Lower lobe of right lung (tissue), 2 donors: Measurements from ENCODE around the gene PLLP. TPM values are rescaled to one million over a fixed set of nuclear protein-coding genes. Genes with fewer than 3 reads are reported as not detected.

Source experiments
- ATAC-seq, 2 donors: fragments of 200-7000 bp; cut with Tn5 transposase; one replicate each; pipeline ENCODE4 v1.9.1; 2020 to 2022; ENCODE audit warnings: mild to moderate bottlenecking in 2 of 2, moderate library complexity in 2 of 2
- DNase-seq: peaks from one replicate; pipeline ENCODE4 v3.0.0-alpha.2; 2020
- H3K27ac ChIP-seq: fragments of 200-600 bp; one replicate; pipeline ENCODE4 v1.8.0; 2022
- H3K27me3 ChIP-seq: fragments of 200-600 bp; one replicate; pipeline ENCODE4 v1.8.0; 2022; ENCODE audit warnings: low read depth
- H3K36me3 ChIP-seq: fragments of 200-600 bp; one replicate; pipeline ENCODE4 v1.8.0; 2022; ENCODE audit warnings: mild to moderate bottlenecking
- H3K4me1 ChIP-seq: fragments of 200-600 bp; one replicate; pipeline ENCODE4 v1.8.0; 2022
- H3K4me3 ChIP-seq: fragments of 200-600 bp; one replicate; pipeline ENCODE4 v1.8.0; 2022; ENCODE audit warnings: mild to moderate bottlenecking
- H3K9me3 ChIP-seq: fragments of 200-600 bp; one replicate; pipeline ENCODE4 v1.8.0; 2022
- CTCF ChIP-seq: fragments of 200-600 bp; IDR thresholded peaks from one replicate; pipeline ENCODE4 v1.8.0; 2022; ENCODE audit warnings: antibody characterized with exemption, mild to moderate bottlenecking
- intact Hi-C: fragments of 100-400 bp; cut with DNase I; formaldehyde crosslinking; loops from one replicate; pipeline ENCODE4 v1.11.0; 2022
- total RNA-seq: library from RNA; stranded (reverse); fragmentation: NEBNext Ultra II Directional; extraction: Animal tissue kit (Norgen Biotek cat#: 25700); gene quantifications from one replicate; pipeline ENCODE4 v1.2.1, GENCODE V29; 2021
- donor health status: DM: no; HTN: yes; CAD: no; lungs with severe emphysema.

Gene PLLP
- total RNA-seq, 1 donor from 2014 or later: 77.5 TPM

GRCh38 chr16:57255686-57256415 lies 28.6 kb downstream of the PLLP start:
- Histone ChIP-seq H3K4me3 (no peak overlapping the region), H3K36me3 (peaks cover 82% of the 10 kb centered on the region), H3K27ac (no peak overlapping the region), H3K4me1 (peaks cover 26% of the 10 kb centered on the region), H3K9me3 (no peaks in the 10 kb centered on the region), H3K27me3 (no peaks in the 10 kb centered on the region)
- no peak for TF ChIP-seq CTCF
- DNase-seq (no peak), ATAC-seq (no peak)
- intact Hi-C loops: no loop called here

DNA sequence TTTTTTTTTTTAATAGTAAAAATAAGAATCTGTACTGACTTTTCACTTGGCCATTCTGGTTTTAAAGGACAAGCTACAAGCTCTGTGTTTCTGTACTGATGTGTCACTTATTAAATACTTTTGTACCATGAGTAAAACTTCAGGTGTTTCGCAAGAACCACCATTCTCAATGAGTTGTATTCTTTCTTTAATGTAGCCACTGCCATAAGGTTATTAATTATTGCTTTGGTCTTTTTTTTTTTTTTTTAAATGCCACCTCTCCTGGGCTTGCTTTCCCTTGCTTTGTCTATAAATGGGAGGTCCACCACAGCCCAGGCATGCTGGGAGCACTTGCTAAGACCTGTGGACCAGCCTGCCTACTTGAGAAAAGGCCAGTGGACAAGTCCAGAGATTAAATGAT lies 31.0 kb downstream of the PLLP start:
- Histone ChIP-seq H3K4me3 (no peak overlapping the region), H3K27me3 (no peaks in the 10 kb centered on the region), H3K4me1 (peaks cover 13% of the 10 kb centered on the region), H3K36me3 (peaks cover 100% of the 10 kb centered on the region), H3K9me3 (no peaks in the 10 kb centered on the region), H3K27ac (peak overlapping the region; percentile 15)
- DNase-seq: peak; percentile 10
- no peak for TF ChIP-seq CTCF
- intact Hi-C loops: no loop called here
- ATAC-seq: peak in 1 of 2 donors; percentile 31

DNA sequence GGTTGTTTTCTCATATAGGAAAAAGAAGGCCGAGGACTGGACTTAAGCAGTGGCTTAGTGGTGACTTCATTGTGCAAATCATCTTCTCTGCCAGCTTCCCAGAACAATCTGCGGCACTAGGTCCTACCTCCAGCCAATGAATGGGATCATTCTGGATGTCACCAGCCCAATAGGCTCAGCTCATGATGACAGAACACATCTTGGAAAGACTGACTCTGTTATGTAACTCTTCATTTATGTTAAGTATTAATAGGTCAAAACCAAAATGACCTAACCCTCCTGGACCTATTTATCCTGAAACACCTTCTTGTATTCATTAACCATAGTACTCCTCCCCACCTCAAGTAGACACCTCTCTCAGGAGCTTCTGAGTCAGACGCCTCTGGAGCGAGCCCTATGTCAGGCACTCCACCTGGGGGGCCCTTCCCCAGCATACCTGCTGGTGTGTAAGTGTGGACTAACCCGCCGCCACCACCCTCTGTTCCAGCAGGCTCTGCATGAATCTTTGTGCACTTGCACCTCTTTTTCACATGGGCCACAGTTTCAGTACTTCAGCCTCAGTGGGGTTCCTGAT lies 32.2 kb downstream of the PLLP start:
- H3K4me1 ChIP-seq: peaks cover 13% of the 10 kb centered on the region
- intact Hi-C loops: no loop called here
- H3K4me3 ChIP-seq: no peak overlapping the region
- ATAC-seq (peak; percentile 85 to 92), DNase-seq (peak; percentile 73)
- H3K36me3 ChIP-seq: peaks cover 100% of the 10 kb centered on the region
- peak overlapping the region; percentile 71 for H3K27ac ChIP-seq
- no peaks in the 10 kb centered on the region for H3K27me3 ChIP-seq
- TF ChIP-seq CTCF: no peak
- no peaks in the 10 kb centered on the region for H3K9me3 ChIP-seq

DNA sequence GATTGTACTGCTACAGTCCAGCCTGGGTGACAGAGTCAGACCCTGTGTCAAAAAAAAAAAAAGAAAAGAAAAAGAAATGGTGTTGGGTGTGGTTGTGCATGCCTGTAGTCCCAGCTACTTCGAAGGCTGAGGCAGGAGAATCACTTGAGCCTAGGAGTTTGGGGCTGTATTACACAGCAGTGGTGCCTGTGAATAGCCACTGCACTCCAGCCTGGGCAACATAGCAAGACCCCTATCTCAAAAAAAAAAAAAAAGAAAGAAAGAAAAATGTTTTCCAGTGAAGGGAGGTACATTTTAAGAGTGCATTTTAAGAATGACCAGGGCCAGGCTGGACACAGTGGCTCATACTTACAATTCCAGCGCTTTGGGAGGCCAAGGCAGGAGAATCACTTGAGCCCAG lies 33.1 kb downstream of the PLLP start:
- H3K4me3 ChIP-seq: no peak overlapping the region
- ATAC-seq (no peak), DNase-seq (no peak)
- H3K27ac ChIP-seq: peak overlapping the region; percentile 71
- no peak for TF ChIP-seq CTCF
- intact Hi-C loops: no loop called here
- H3K9me3 ChIP-seq: no peaks in the 10 kb centered on the region
- H3K27me3 ChIP-seq: no peaks in the 10 kb centered on the region
- H3K4me1 ChIP-seq: peaks cover 17% of the 10 kb centered on the region
- peaks cover 99% of the 10 kb centered on the region for H3K36me3 ChIP-seq

- peak; percentile 52 to 57 for ATAC-seq
- no peak for TF ChIP-seq CTCF
- Histone ChIP-seq H3K27me3 (no peaks in the 10 kb centered on the region), H3K4me3 (peak overlapping the region; percentile 70), H3K9me3 (no peaks in the 10 kb centered on the region), H3K4me1 (peaks cover 13% of the 10 kb centered on the region), H3K36me3 (peaks cover 42% of the 10 kb centered on the region), H3K27ac (peak overlapping the region; percentile 89)
- peak; percentile 73 for DNase-seq
- intact Hi-C loops: no loop called here
Measured at GRCh38 chr16:57245472-57246113, 38.9 kb downstream of the PLLP start.
